ENCODE results near the gene LAPTM5.

GRCh38 chr1:30756545-30757351, 826 bp downstream of the LAPTM5 start:
- TF ChIP-seq ZNF214 (tag by site-specific recombination; IDR thresholded peaks at IDR 0.05; ENCODE audit: borderline replicate concordance) (no peak), CTCF (tag by site-specific recombination; IDR thresholded peaks at IDR 0.05) (no peak), ZNF48 (tag by site-specific recombination; IDR thresholded peaks at IDR 0.05) (no peak), BCL6B (tag by site-specific recombination; IDR thresholded peaks at IDR 0.05) (no peak), GLIS1 (tag by site-specific recombination; IDR thresholded peaks at IDR 0.05) (no peak), KLF9 (tag by site-specific recombination; IDR thresholded peaks at IDR 0.05; ENCODE audit: low read depth) (no peak)

Measured in HEK293 (cell line).